Peyer's patch (tissue), 4 donors: ENCODE results near the gene GRIFIN.

Experiments
- CTCF ChIP-seq, 6 experiments: fragments of 450-650 bp in 4 of 6; fragments of 200-600 bp in 2 of 6; sonication (generic) in 1 of 6; IDR thresholded peaks; one replicate each; pipeline ENCODE4 v1.5.1; 2017 to 2019; ENCODE audit warnings: antibody characterized with exemption in 6 of 6, mild to moderate bottlenecking in 3 of 6, moderate library complexity in 1 of 6
- POLR2A ChIP-seq, 2 donors: fragments of 450-650 bp; IDR thresholded peaks; one replicate each; pipeline ENCODE4 v1.5.1; 2017; ENCODE audit warnings: antibody characterized with exemption in 2 of 2, mild to moderate bottlenecking in 2 of 2, moderate library complexity in 2 of 2

DNA sequence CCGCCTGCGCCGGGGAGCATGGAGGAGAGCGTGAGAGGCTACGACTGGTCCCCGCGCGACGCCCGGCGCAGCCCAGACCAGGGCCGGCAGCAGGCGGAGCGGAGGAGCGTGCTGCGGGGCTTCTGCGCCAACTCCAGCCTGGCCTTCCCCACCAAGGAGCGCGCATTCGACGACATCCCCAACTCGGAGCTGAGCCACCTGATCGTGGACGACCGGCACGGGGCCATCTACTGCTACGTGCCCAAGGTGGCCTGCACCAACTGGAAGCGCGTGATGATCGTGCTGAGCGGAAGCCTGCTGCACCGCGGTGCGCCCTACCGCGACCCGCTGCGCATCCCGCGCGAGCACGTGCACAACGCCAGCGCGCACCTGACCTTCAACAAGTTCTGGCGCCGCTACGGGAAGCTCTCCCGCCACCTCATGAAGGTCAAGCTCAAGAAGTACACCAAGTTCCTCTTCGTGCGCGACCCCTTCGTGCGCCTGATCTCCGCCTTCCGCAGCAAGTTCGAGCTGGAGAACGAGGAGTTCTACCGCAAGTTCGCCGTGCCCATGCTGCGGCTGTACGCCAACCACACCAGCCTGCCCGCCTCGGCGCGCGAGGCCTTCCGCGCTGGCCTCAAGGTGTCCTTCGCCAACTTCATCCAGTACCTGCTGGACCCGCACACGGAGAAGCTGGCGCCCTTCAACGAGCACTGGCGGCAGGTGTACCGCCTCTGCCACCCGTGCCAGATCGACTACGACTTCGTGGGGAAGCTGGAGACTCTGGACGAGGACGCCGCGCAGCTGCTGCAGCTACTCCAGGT is 43.1 kb downstream of the GRIFIN start:
- TF ChIP-seq POLR2A (IDR thresholded peaks at IDR 0.05) (no peak), CTCF (IDR thresholded peaks at IDR 0.05) (no peak)
